ENCODE data around the gene CIDEB.

The CIDEB gene

GRCh38 chr14:24268225-24268624, 39.6 kb downstream of the CIDEB start:
- Histone ChIP-seq H3K4me3 (ENCODE audit: low read depth, low read length) (no peak overlapping the region), H3K4me1 (ENCODE audit: control insufficient read depth, insufficient read depth, low read length) (peaks cover 3% of the 10 kb centered on the region), H3K27me3 (ENCODE audit: control insufficient read depth, insufficient read depth, low read length) (no peaks in the 10 kb centered on the region), H3K36me3 (ENCODE audit: control insufficient read depth, insufficient read depth, low read length) (peaks cover 20% of the 10 kb centered on the region), H3K9ac (ENCODE audit: low read depth, low read length) (no peak overlapping the region), H3K9me3 (ENCODE audit: control insufficient read depth, insufficient read depth, low read length) (no peaks in the 10 kb centered on the region)

GRCh38 chr14:24267516-24267915, 40.3 kb downstream of the CIDEB start:
- Histone ChIP-seq H3K27me3 (ENCODE audit: control insufficient read depth, insufficient read depth, low read length) (no peaks in the 10 kb centered on the region), H3K9ac (ENCODE audit: low read depth, low read length) (no peak overlapping the region), H3K4me3 (ENCODE audit: low read depth, low read length) (no peak overlapping the region), H3K9me3 (ENCODE audit: control insufficient read depth, insufficient read depth, low read length) (no peaks in the 10 kb centered on the region), H3K36me3 (ENCODE audit: control insufficient read depth, insufficient read depth, low read length) (peaks cover 20% of the 10 kb centered on the region), H3K4me1 (ENCODE audit: control insufficient read depth, insufficient read depth, low read length) (peaks cover 3% of the 10 kb centered on the region)

- no peaks in the 10 kb centered on the region for H3K4me1 ChIP-seq (ENCODE audit: control insufficient read depth, insufficient read depth, low read length)
- H3K9ac ChIP-seq (ENCODE audit: low read depth, low read length): no peak overlapping the region
Observed at GRCh38 chr14:24266344-24267244, 41.2 kb downstream of the CIDEB start.

GRCh38 chr14:24264298-24264697, 43.5 kb downstream of the CIDEB start:
- Histone ChIP-seq H3K9me3 (ENCODE audit: control insufficient read depth, insufficient read depth, low read length) (no peaks in the 10 kb centered on the region), H3K4me3 (ENCODE audit: low read depth, low read length) (no peak overlapping the region), H3K4me1 (ENCODE audit: control insufficient read depth, insufficient read depth, low read length) (no peaks in the 10 kb centered on the region), H3K36me3 (ENCODE audit: control insufficient read depth, insufficient read depth, low read length) (peaks cover 20% of the 10 kb centered on the region), H3K9ac (ENCODE audit: low read depth, low read length) (no peak overlapping the region), H3K27me3 (ENCODE audit: control insufficient read depth, insufficient read depth, low read length) (no peaks in the 10 kb centered on the region)

More at GRCh38 chr14:24266344-24267244, 41.2 kb downstream of the CIDEB start:
- Histone ChIP-seq H3K4me3 (ENCODE audit: low read depth, low read length) (no peak overlapping the region), H3K36me3 (ENCODE audit: control insufficient read depth, insufficient read depth, low read length) (peaks cover 20% of the 10 kb centered on the region), H3K27me3 (ENCODE audit: control insufficient read depth, insufficient read depth, low read length) (no peaks in the 10 kb centered on the region), H3K9me3 (ENCODE audit: control insufficient read depth, insufficient read depth, low read length) (no peaks in the 10 kb centered on the region)

GRCh38 chr14:24263848-24264247, 43.9 kb downstream of the CIDEB start:
- H3K4me1 ChIP-seq (ENCODE audit: control insufficient read depth, insufficient read depth, low read length): no peaks in the 10 kb centered on the region
- H3K36me3 ChIP-seq (ENCODE audit: control insufficient read depth, insufficient read depth, low read length): peaks cover 18% of the 10 kb centered on the region
- H3K27me3 ChIP-seq (ENCODE audit: control insufficient read depth, insufficient read depth, low read length): no peaks in the 10 kb centered on the region
- no peak overlapping the region for H3K4me3 ChIP-seq (ENCODE audit: low read depth, low read length)
- no peaks in the 10 kb centered on the region for H3K9me3 ChIP-seq (ENCODE audit: control insufficient read depth, insufficient read depth, low read length)
- H3K9ac ChIP-seq (ENCODE audit: low read depth, low read length): no peak overlapping the region

GRCh38 chr14:24262821-24263733, 44.7 kb downstream of the CIDEB start, which contains the start of gene TGM1:
TSS of gene TGM1 (minus strand) at chr14:24263177. CDS start at chr14:24262352, 825 bp downstream.
- no peaks in the 10 kb centered on the region for H3K27me3 ChIP-seq (ENCODE audit: control insufficient read depth, insufficient read depth, low read length)
- H3K9ac ChIP-seq (ENCODE audit: low read depth, low read length): no peak within 1 kb of the TSS
- no peaks in the 10 kb centered on the region for H3K4me1 ChIP-seq (ENCODE audit: control insufficient read depth, insufficient read depth, low read length)
- no peaks in the 10 kb centered on the region for H3K9me3 ChIP-seq (ENCODE audit: control insufficient read depth, insufficient read depth, low read length)
- peaks cover 14% of the 10 kb centered on the region for H3K36me3 ChIP-seq (ENCODE audit: control insufficient read depth, insufficient read depth, low read length)
- no peak within 1 kb of the TSS for H3K4me3 ChIP-seq (ENCODE audit: low read depth, low read length)

- no peaks in the 10 kb centered on the region for H3K27me3 ChIP-seq (ENCODE audit: control insufficient read depth, insufficient read depth, low read length)
- no peak overlapping the region for H3K4me3 ChIP-seq (ENCODE audit: low read depth, low read length)
- no peaks in the 10 kb centered on the region for H3K4me1 ChIP-seq (ENCODE audit: control insufficient read depth, insufficient read depth, low read length)
- no peaks in the 10 kb centered on the region for H3K9me3 ChIP-seq (ENCODE audit: control insufficient read depth, insufficient read depth, low read length)
- no peak overlapping the region for H3K9ac ChIP-seq (ENCODE audit: low read depth, low read length)
- H3K36me3 ChIP-seq (ENCODE audit: control insufficient read depth, insufficient read depth, low read length): peaks cover 14% of the 10 kb centered on the region
Observed at GRCh38 chr14:24261969-24262327, 45.8 kb downstream of the CIDEB start.

GRCh38 chr14:24261256-24261968, 46.4 kb downstream of the CIDEB start:
- H3K36me3 ChIP-seq (ENCODE audit: control insufficient read depth, insufficient read depth, low read length): peaks cover 8% of the 10 kb centered on the region
- no peaks in the 10 kb centered on the region for H3K27me3 ChIP-seq (ENCODE audit: control insufficient read depth, insufficient read depth, low read length)
- H3K4me3 ChIP-seq (ENCODE audit: low read depth, low read length): no peak overlapping the region
- no peaks in the 10 kb centered on the region for H3K9me3 ChIP-seq (ENCODE audit: control insufficient read depth, insufficient read depth, low read length)
- no peak overlapping the region for H3K9ac ChIP-seq (ENCODE audit: low read depth, low read length)
- no peaks in the 10 kb centered on the region for H3K4me1 ChIP-seq (ENCODE audit: control insufficient read depth, insufficient read depth, low read length)

- Histone ChIP-seq H3K27me3 (ENCODE audit: control insufficient read depth, insufficient read depth, low read length) (no peaks in the 10 kb centered on the region), H3K9me3 (ENCODE audit: control insufficient read depth, insufficient read depth, low read length) (no peaks in the 10 kb centered on the region), H3K4me3 (ENCODE audit: low read depth, low read length) (no peak overlapping the region), H3K9ac (ENCODE audit: low read depth, low read length) (no peak overlapping the region), H3K36me3 (ENCODE audit: control insufficient read depth, insufficient read depth, low read length) (peaks cover 5% of the 10 kb centered on the region), H3K4me1 (ENCODE audit: control insufficient read depth, insufficient read depth, low read length) (no peaks in the 10 kb centered on the region)
Observed at GRCh38 chr14:24260780-24261157, 47.0 kb downstream of the CIDEB start.

GRCh38 chr14:24260026-24260779, 47.6 kb downstream of the CIDEB start:
- Histone ChIP-seq H3K27me3 (ENCODE audit: control insufficient read depth, insufficient read depth, low read length) (no peaks in the 10 kb centered on the region), H3K4me3 (ENCODE audit: low read depth, low read length) (no peak overlapping the region), H3K36me3 (ENCODE audit: control insufficient read depth, insufficient read depth, low read length) (peaks cover 5% of the 10 kb centered on the region), H3K9ac (ENCODE audit: low read depth, low read length) (no peak overlapping the region), H3K9me3 (ENCODE audit: control insufficient read depth, insufficient read depth, low read length) (no peaks in the 10 kb centered on the region), H3K4me1 (ENCODE audit: control insufficient read depth, insufficient read depth, low read length) (no peaks in the 10 kb centered on the region)

All from iPS-15b (cell line).